Uterus (tissue), 2 donors: Measurements from ENCODE around the gene TMEM95.

Experiments used
- CTCF ChIP-seq, 4 experiments: fragments of 200-600 bp in 2 of 4; fragments of 450-650 bp in 2 of 4; sonication (generic) in 2 of 4; IDR thresholded peaks; one replicate each; pipeline ENCODE4 v1.5.1; 2016 to 2019; ENCODE audit warnings: antibody characterized with exemption in 4 of 4, mild to moderate bottlenecking in 2 of 4, moderate library complexity in 1 of 4
- POLR2A ChIP-seq, 2 donors: fragments of 450-650 bp; IDR thresholded peaks; one replicate each; pipeline ENCODE4 v1.6.1; 2016; ENCODE audit warnings: antibody characterized with exemption in 2 of 2, mild to moderate bottlenecking in 1 of 2, moderate library complexity in 1 of 2

DNA sequence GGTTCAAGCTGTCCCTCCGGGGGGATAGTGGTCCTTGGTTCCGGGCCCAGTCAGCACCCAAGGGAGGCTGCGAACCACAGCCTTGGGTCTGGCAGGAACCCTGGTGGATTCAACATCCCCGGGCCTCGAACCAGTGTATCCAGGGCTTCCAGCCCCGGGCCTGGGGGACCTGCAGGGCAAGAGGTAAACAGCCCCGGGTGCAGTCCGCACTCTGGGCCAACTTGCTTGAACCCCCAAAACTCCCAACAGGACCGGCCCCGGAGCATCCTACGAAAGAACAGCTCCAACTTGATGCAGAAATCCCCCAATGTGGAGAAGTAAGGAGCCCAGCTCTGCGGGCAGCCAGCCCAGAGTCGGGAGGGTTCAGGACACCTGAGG lies 24.3 kb upstream of the TMEM95 start:
- no peak for TF ChIP-seq CTCF (IDR thresholded peaks at IDR 0.05)
- no peak for TF ChIP-seq POLR2A (IDR thresholded peaks at IDR 0.05)
